Dermis blood vessel endothelial cell (primary cell): ENCODE results near the gene ANKRD29. TPM values are rescaled to one million over a fixed set of nuclear protein-coding genes. Genes with fewer than 3 reads are reported as not detected.
A peak's percentile ranks its signal among the peaks of the same experiment; 100 is the strongest.

ENCODE experiments used
- DNase-seq: peaks from one replicate; pipeline ENCODE4 v3.0.0; 2010
- total RNA-seq: library from RNA; depleted of rRNA; stranded (reverse); fragments of >200 nt; gene quantifications from 2 replicates; pipeline ENCODE4 v1.2.3, GENCODE V29; 2014

Gene ANKRD29, protein sequence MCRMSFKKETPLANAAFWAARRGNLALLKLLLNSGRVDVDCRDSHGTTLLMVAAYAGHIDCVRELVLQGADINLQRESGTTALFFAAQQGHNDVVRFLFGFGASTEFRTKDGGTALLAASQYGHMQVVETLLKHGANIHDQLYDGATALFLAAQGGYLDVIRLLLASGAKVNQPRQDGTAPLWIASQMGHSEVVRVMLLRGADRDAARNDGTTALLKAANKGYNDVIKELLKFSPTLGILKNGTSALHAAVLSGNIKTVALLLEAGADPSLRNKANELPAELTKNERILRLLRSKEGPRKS
- total RNA-seq, result 4.1 and 4.2 TPM in 2 replicates

DNA sequence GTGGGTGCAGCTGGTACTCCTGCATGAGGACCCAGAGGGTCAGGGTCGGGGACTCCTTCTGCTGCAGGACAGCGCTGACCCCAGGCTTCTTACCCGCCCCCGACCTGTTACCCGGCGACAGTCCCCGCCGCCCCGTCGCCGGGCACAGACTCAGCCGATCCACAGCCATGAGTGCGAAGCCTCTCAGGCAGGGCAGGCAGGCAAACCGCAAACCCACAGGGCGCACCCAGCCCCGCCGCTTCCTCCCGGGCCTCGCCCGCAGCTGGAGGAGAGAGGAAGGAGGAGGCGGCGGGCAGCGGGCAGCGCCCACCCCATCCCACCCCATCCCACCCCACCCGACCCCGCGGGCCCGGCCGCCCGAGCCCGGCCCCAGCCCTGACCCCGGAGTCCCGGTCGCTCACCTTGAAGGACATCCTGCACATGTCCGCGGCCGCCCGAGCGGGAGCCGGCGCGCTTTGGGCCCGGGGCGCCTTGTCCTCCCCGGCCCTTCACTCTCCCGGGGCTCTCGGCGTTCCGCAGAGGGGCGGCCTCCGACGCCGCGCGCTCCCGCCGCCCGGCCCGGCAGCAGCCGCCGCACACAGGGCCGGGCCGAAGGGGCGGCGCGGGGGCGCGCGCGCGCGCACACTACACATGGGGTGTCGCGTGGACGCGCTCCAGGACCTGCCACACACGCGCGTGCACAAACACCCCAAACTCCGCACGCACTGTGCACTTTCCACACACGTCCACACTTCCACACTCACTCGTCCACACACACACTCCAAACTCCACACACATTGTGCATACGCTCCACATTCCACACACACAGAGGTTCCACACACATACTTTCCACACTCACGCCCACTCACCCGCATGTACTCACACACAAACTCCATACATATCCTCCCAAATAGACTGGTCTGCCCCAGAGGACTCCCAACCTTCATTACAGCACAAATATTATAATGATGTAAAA lies at the start of gene ANKRD29:
Gene ANKRD29 (minus strand): TSS at position 603 of the 955 bp plus-strand sequence. CDS start 181 bp downstream, at position 422.
- DNase-seq, result peak; percentile 43

DNA sequence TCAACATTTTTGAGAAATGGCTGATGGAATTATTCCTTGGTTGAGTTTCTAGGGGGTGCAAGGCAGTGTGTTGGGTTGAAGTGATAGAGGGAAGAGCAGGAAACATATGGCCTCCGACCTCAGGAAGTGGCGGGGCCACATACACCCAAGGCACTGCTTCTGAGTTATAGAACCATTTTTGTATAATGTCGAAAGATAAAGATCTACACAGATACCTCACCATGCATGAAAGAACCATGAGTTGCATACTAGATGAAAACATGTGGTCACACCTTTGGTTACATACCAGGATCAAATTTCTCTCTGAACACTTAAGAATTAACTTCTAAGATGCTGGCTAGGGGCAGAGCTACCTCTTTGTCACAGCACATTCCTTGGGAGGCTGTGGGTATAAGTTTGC lies 49.7 kb upstream of the ANKRD29 start:
- no peak for DNase-seq

DNA sequence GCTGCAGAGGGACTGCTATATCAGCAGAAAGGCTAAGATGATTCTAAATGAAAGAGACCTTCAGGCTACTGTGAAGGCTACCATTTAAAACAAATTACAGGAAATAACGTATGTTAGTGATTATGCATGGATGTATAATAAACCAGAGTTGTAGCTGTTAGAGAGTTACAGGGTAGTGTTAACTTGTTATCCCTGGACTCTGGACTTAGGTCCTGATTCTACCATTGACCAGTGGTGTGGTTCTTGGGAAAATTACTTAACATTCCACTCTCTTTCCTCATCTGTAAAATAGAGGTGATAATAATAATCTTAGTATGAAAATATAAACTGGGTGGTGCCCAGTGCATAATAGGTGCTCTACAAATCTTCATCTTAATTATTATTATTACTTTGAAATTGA lies 48.7 kb upstream of the ANKRD29 start:
- no peak for DNase-seq

DNA sequence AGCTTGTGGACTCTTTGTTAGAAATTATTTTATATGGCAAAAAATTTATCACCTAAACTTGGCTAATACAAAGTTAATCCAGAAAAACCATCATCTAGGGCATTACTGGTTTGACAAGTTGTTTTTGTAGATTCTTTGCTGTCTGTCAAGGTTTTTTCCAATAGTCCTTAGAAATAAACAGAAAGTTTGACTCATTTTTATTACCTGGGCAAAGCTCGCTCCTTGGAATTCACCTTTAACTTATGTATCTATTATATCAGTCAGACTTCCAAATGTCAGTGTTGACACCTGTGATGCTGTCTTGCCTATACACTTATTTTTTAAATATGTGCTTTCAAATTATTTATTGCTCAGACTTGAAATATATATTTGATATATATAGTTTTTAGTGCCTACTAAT lies 48.2 kb upstream of the ANKRD29 start:
- DNase-seq, result no peak

DNA sequence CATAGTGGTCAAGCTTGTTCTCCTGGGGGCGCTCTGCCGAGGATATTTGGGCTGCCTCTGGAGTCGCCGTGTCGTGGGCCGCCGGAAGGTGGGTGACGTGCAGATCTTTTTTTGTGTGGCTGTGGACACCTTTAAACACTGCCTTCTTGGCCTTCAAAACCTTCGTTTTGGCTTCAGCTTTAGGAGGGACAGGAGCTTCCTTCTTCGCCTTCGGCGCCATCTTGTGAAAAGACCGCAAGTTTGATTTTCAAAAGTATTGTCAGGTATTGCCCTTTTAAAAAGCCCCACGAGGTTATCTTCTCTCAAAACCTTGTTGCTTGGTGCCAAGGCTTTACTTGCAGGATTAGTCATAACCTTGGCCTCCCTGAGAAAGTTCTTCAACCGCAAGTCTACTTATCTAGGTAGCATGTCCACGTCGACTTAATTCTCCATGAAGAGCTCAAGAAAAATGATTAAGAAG lies 47.4 kb upstream of the ANKRD29 start:
- no peak for DNase-seq

DNA sequence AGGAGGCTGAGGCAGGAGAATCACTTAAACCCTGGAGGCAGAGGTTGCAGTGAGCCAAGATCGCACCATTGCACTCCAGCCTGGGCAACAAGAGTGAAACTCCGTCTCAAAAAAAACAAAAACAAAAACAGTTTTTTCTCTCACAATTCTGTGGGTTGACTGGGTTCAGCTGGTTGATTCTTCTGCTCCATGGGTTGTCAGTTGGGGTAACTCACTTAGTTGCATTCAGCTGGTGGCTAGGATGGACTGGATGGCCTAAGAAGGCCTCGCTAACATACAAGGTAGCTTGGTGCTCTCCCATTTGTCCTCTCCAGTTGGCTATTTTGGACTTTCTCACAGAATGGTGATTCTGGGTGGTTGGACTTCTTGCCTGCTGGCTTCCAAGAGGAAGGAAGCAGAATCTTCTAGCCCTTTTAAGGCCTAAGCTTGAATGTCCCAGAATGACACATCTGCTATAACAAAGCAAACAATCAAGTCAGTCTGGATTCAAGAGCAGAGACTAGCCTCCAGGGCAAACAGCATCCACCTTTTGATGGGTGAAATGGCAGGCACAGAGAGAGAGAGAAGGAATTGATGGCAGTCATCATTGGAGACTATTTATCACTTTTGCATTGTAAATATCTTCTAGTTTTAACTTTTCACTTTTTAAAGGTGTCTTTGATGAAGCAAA lies 44.4 kb upstream of the ANKRD29 start:
- no peak for DNase-seq

GRCh38 chr18:23704806-23705205 lies 42.1 kb upstream of the ANKRD29 start:
- no peak for DNase-seq

DNA sequence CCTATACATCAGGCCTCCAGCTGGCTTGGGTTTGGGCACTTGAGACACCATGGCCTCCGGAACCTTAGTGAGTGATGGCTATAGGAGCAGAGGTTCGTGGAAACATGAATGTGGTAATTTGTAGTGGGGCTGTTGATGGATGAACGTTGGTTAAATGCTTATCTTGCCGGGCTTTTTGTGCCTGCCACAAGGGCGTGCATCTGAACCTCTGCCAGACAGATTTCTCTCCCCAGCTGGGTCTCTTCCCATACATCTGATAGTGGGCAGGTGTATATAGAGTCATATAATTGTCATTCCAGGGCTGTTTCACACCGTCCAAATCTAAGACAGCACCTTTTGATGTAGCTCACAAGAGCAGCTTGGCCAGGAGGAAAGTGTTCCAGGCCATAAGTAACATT lies 41.3 kb upstream of the ANKRD29 start:
- DNase-seq, result no peak

- DNase-seq, result peak; percentile 84
Measured at GRCh38 chr18:23703057-23703986, 40.6 kb upstream of the ANKRD29 start.

DNA sequence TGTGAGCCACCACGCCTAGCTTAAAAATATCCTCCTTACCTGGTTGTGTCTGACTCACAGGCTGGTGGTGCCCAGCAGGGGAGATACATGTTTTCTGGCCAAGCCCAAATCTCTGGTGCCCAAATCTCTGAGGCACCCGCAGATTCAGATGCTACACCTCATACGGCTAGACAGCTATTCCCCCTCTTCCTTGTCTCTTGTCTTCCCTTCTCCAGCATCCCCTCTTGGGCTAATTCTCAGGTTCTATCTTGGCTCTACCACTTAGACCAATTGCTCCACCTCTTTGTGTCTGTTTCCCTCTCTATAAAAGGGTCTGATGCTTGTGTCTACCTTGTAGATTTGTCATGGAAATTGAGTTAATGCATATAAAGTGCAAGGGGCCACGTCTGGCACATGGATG lies 39.9 kb upstream of the ANKRD29 start:
- no peak for DNase-seq

- no peak for DNase-seq
Measured at GRCh38 chr18:23701544-23702064, 38.9 kb upstream of the ANKRD29 start.

DNA sequence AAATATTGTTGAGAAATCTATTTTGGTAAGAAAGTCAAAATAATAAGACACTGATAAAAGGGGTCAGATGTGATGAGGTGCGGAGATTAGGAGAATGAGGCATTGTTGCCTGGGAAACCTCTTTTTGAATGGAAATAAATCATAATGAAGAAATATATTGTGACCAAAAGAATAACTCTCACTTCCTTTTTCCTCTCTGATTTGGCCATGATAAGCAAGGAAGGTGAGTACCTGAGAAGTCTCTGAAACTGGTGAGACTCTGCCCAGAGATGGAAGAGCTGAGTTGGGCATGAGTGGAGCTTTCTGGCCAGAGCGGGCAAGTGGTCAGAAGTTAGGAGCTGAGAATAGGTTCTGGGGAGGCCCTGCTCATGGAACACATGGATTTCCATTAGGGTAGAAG lies 38.3 kb upstream of the ANKRD29 start:
- no peak for DNase-seq

- no peak for DNase-seq
Measured at GRCh38 chr18:23694637-23695430, 32.1 kb upstream of the ANKRD29 start.

- no peak for DNase-seq
Measured at GRCh38 chr18:23693846-23694245, 31.1 kb upstream of the ANKRD29 start.

GRCh38 chr18:23690505-23691068 lies 27.9 kb upstream of the ANKRD29 start:
- peak; percentile 15 for DNase-seq

DNA sequence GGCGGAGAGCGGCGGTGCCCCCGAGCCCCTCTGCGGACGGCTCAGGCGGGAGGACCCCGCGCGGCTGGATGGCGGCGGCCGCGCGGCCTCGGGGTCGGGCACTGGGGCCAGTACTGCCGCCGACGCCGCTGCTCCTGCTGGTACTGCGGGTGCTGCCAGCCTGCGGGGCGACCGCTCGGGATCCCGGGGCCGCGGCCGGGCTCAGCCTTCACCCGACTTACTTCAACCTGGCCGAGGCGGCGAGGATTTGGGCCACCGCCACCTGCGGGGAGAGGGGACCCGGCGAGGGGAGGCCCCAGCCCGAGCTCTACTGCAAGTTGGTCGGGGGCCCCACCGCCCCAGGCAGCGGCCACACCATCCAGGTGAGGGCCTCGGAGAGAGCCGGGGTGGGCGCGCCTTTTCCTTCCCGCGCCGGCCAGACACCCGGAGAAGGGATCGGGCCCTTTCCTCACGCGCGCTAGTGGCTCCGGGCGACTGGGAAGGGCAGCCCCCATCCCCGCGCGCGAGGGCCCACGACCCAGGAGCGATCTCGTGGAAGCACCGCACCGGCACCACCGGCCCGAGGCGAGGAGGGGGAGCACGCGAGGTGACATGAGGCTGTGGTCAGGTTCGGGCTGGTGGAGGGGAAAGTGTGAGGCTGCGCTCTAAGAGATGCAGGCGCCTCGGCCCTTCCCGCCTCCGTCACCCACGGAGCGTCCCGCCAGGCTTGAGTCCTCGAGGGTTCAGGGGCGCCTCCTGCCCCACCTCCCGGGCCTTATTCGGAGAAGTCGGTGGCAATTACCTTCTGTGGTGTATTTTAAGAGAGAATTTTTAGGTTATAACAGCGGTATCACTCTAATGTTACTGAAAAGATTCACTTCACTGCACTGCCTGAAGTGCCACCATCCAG lies 27.1 kb upstream of the ANKRD29 start:
- peak; percentile 32 for DNase-seq

- DNase-seq, result peak; percentile 66
Measured at GRCh38 chr18:23689031-23689615, 26.4 kb upstream of the ANKRD29 start, which contains the start of gene LAMA3. Gene LAMA3 (plus strand): TSS chr18:23689453. CDS start chr18:23689684, 231 bp downstream.

GRCh38 chr18:23688528-23688927 lies 25.8 kb upstream of the ANKRD29 start:
- DNase-seq, result no peak
